Subcutaneous abdominal adipose tissue (tissue), 5 donors: ENCODE results near the gene MMEL1.

Source experiments
- H3K27ac ChIP-seq: one replicate; pipeline ENCODE4 v1.7.0; 2013; ENCODE audit warnings: low read depth, mild to moderate bottlenecking, inconsistent platforms, low read length, moderate library complexity
- H3K27me3 ChIP-seq, 5 donors: one replicate each; pipeline ENCODE4 v1.7.0; 2013; ENCODE audit warnings: low read length in 5 of 5, inconsistent platforms in 1 of 5; ENCODE audit not compliant: control insufficient read depth in 5 of 5, insufficient read depth in 4 of 5
- H3K36me3 ChIP-seq, 5 donors: one replicate each; pipeline ENCODE4 v1.7.0; 2013; ENCODE audit warnings: low read length in 5 of 5; ENCODE audit not compliant: control insufficient read depth in 5 of 5, insufficient read depth in 5 of 5
- H3K4me1 ChIP-seq, 5 donors: one replicate each; pipeline ENCODE4 v1.7.0; 2013; ENCODE audit warnings: low read length in 5 of 5, mild to moderate bottlenecking in 3 of 5, moderate library complexity in 1 of 5; ENCODE audit not compliant: control insufficient read depth in 5 of 5, insufficient read depth in 5 of 5
- H3K4me3 ChIP-seq, 5 donors: one replicate each; pipeline ENCODE4 v1.7.0; 2013; ENCODE audit warnings: low read length in 5 of 5, low read depth in 1 of 5
- H3K9ac ChIP-seq, 5 donors: one replicate each; pipeline ENCODE4 v1.7.0; 2013; ENCODE audit warnings: low read length in 5 of 5, mild to moderate bottlenecking in 4 of 5, moderate library complexity in 3 of 5
- H3K9me3 ChIP-seq, 5 donors: one replicate each; pipeline ENCODE4 v1.7.0; 2013; ENCODE audit warnings: low read length in 5 of 5; ENCODE audit not compliant: control insufficient read depth in 5 of 5
- donor health status: healthy.
- donor health status: healthy.
- donor health status: healthy.
- donor health status: healthy.
- donor health status: healthy.

Gene MMEL1

GRCh38 chr1:2591581-2592261 lies 41.1 kb downstream of the MMEL1 start:
- Histone ChIP-seq H3K9me3 (no peaks in the 10 kb centered on the region), H3K27ac (no peak overlapping the region), H3K9ac (no peak overlapping the region), H3K36me3 (peaks cover 0 to 17% (median 8%) of the 10 kb centered on the region in 5 donors), H3K4me1 (peaks cover 0 to 34% (median 30%) of the 10 kb centered on the region in 5 donors), H3K27me3 (peaks cover 0 to 23% (median 15%) of the 10 kb centered on the region in 5 donors), H3K4me3 (no peak overlapping the region)

DNA sequence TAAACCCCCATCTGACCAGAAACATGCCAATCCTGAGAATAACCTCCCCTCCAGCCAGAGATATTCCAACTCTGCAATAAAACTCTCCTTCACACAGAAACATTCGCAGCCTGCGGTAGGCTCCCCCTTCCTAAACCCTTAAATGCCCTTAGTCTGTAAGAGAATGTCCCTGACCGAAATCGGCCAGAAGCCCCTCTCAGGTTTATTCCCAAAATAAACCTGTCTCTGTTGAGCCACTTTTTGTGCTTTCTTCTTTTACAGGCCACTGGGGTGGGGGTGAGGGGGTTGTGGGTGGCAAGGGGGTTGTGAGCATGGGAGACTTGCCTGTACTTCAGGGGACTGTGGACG lies 41.6 kb downstream of the MMEL1 start:
- Histone ChIP-seq H3K9ac (no peak overlapping the region), H3K27ac (no peak overlapping the region), H3K27me3 (peaks cover 0 to 23% (median 15%) of the 10 kb centered on the region in 5 donors), H3K9me3 (no peaks in the 10 kb centered on the region), H3K4me3 (no peak overlapping the region), H3K36me3 (peaks cover 0 to 17% (median 8%) of the 10 kb centered on the region in 5 donors), H3K4me1 (peaks cover 0 to 34% (median 30%) of the 10 kb centered on the region in 5 donors)

DNA sequence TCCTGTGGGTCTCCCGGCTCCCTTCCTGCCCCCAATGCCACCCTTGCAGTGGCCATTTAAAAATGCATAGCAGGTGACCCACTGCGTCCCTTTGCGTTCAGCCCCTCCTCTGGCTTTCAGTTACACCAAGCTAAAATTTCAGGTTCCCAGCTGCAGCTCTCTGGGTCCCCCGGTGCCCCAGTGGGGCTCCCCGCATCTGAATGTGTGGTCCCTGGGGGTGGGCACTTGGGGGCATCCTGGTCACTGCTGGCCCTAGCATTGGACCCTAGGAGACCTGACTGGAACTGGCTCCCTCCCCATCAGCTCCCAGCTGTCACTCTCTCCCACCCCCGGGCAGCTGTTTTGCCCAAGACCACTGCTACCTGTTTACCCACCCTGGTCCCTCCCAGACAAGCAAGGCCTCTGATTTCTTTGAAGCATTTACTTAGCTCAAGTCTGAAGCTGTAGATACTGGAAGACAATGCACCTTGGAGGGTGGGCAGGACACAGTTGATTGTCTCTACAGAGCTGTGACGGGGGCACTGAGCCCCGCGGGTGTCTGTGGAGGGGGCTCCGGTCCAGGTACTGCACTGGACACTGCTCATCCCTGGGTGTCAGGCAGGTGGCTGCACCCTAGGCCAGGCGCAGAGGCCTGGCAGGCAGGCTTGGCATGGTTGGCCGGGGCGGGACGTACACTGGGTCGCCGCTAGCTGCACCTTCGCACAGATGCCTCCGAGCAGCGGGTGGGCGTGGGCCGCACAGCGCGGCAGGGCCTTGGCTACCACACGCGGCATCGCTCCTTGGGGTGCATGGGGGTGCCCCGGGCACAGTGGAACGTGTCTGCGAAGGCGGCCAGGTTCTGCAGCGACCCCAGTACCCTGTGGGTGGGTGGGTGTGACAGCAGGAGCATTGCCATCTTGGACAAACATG lies 42.3 kb downstream of the MMEL1 start:
- Histone ChIP-seq H3K9me3 (no peaks in the 10 kb centered on the region), H3K9ac (no peak overlapping the region), H3K27ac (no peak overlapping the region), H3K4me1 (peaks cover 0 to 37% (median 33%) of the 10 kb centered on the region in 5 donors), H3K36me3 (peaks cover 0 to 17% (median 8%) of the 10 kb centered on the region in 5 donors), H3K4me3 (no peak overlapping the region), H3K27me3 (peaks cover 0 to 23% (median 15%) of the 10 kb centered on the region in 5 donors)

GRCh38 chr1:2589431-2590232 lies 43.2 kb downstream of the MMEL1 start:
- Histone ChIP-seq H3K27ac (no peak overlapping the region), H3K4me3 (no peak overlapping the region), H3K9ac (no peak overlapping the region), H3K9me3 (no peaks in the 10 kb centered on the region), H3K27me3 (peaks cover 0 to 17% (median 12%) of the 10 kb centered on the region in 5 donors), H3K4me1 (peaks cover 0 to 46% (median 42%) of the 10 kb centered on the region in 5 donors), H3K36me3 (peaks cover 0 to 17% (median 8%) of the 10 kb centered on the region in 5 donors)

GRCh38 chr1:2588661-2589430 lies 44.0 kb downstream of the MMEL1 start:
- Histone ChIP-seq H3K36me3 (peaks cover 0 to 17% (median 8%) of the 10 kb centered on the region in 5 donors), H3K4me3 (no peak overlapping the region), H3K9me3 (no peaks in the 10 kb centered on the region), H3K4me1 (peaks cover 0 to 45% (median 40%) of the 10 kb centered on the region in 5 donors), H3K27ac (no peak overlapping the region), H3K27me3 (peaks cover 0 to 13% (median 5%) of the 10 kb centered on the region in 5 donors), H3K9ac (no peak overlapping the region)

GRCh38 chr1:2587860-2588571 lies 44.8 kb downstream of the MMEL1 start:
- Histone ChIP-seq H3K9ac (peak overlapping the region in 2 of 5 donors; percentile 20 to 75), H3K36me3 (peaks cover 0 to 17% (median 8%) of the 10 kb centered on the region in 5 donors), H3K4me1 (peaks cover 0 to 43% (median 37%) of the 10 kb centered on the region in 5 donors), H3K27ac (no peak overlapping the region), H3K27me3 (peaks cover 0 to 7% (median 0%) of the 10 kb centered on the region in 5 donors), H3K9me3 (no peaks in the 10 kb centered on the region), H3K4me3 (peak overlapping the region in 1 of 5 donors; percentile 79)

DNA sequence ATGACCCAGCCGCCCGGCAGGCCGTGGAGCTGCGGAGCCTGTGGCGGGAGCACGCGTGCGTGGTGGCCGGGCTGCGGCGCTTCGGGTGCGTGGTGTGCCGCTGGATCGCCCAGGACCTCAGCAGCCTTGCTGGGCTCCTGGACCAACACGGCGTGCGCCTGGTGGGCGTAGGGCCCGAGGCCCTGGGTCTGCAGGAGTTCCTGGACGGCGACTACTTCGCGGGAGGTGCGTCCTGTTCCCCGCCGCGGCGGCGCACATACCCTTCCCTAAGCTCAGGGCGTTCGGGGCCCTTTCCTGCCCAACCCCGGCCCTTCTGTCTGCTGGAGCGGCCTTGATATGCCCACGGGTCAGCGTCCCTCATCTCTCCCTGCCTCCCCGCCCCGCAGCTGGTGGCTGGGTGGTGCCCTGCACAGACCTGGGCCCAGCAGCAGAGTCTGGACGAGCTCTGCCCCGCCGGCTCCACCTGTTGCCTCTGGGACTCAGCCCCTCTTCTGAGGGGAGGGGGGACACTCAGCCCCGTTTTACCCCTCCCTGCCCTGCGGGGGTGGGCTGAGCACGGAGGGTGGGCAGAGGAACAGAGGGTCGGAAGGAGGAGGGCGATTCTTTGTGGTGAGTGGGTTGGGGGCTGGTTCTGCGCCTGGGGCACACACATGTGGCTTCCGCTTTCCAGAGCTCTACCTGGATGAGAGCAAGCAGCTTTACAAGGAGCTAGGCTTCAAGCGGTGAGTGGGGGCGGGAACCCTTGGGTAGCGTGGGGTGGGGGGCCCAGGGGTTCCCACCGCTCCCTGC lies 45.6 kb downstream of the MMEL1 start:
- Histone ChIP-seq H3K4me1 (peaks cover 0 to 41% (median 31%) of the 10 kb centered on the region in 5 donors), H3K4me3 (peak overlapping the region in 4 of 5 donors; percentile 68 to 90 (median 78)), H3K9ac (peak overlapping the region in 3 of 5 donors; percentile 68 to 83 (median 75)), H3K27me3 (peaks cover 0 to 3% (median 0%) of the 10 kb centered on the region in 5 donors), H3K36me3 (peaks cover 0 to 17% (median 8%) of the 10 kb centered on the region in 5 donors), H3K9me3 (no peaks in the 10 kb centered on the region), H3K27ac (no peak overlapping the region)
